Liver (tissue), 9 donors: ENCODE results near the gene DLGAP4. TPM values are rescaled to one million over a fixed set of nuclear protein-coding genes. Genes with fewer than 3 reads are reported as not detected.

ENCODE experiments used
- DNase-seq: peaks from one replicate; pipeline ENCODE4 v3.0.0-alpha.2; 2017; ENCODE audit warnings: low spot score
- H3K27ac ChIP-seq, 2 donors: one replicate each; pipeline ENCODE4 v1.7.0; 2013; ENCODE audit warnings: inconsistent platforms in 2 of 2, low read length in 2 of 2, control low read depth in 1 of 2, low read depth in 1 of 2, mild to moderate bottlenecking in 1 of 2
- H3K27me3 ChIP-seq, 4 donors: one replicate each; pipeline versions ENCODE4 v1.6.1 to v1.7.0; 2013; ENCODE audit warnings: low read length in 3 of 4, inconsistent platforms in 1 of 4, mild to moderate bottlenecking in 1 of 4, moderate library complexity in 1 of 4; ENCODE audit not compliant: control insufficient read depth in 4 of 4, insufficient read depth in 4 of 4
- H3K36me3 ChIP-seq, 4 donors: one replicate each; pipeline versions ENCODE4 v1.6.1 to v1.7.0; 2013; ENCODE audit warnings: low read length in 3 of 4, mild to moderate bottlenecking in 3 of 4, low read depth in 1 of 4, moderate library complexity in 1 of 4; ENCODE audit not compliant: control insufficient read depth in 4 of 4, insufficient read depth in 3 of 4
- H3K4me1 ChIP-seq, 4 donors: one replicate each; pipeline versions ENCODE4 v1.6.1 to v1.7.0; 2013; ENCODE audit warnings: low read length in 3 of 4, mild to moderate bottlenecking in 3 of 4, moderate library complexity in 1 of 4; ENCODE audit not compliant: control insufficient read depth in 4 of 4, insufficient read depth in 4 of 4
- H3K4me3 ChIP-seq, 3 donors: one replicate each; pipeline versions ENCODE4 v1.6.1 to v1.7.0; 2013; ENCODE audit warnings: low read length in 3 of 3, control low read depth in 1 of 3, low read depth in 1 of 3, mild to moderate bottlenecking in 1 of 3
- H3K9ac ChIP-seq, 2 donors: one replicate each; pipeline ENCODE4 v1.7.0; 2013; ENCODE audit warnings: low read length in 2 of 2, mild to moderate bottlenecking in 2 of 2, moderate library complexity in 2 of 2, control low read depth in 1 of 2, low read depth in 1 of 2
- H3K9me3 ChIP-seq, 4 donors: one replicate each; pipeline versions ENCODE4 v1.6.1 to v1.7.0; 2013; ENCODE audit warnings: low read length in 3 of 4; ENCODE audit not compliant: control insufficient read depth in 4 of 4
- EGR1 ChIP-seq, 2 donors: IDR thresholded peaks; 2 replicates each; pipeline ENCODE4 v1.6.1; 2016 to 2018; ENCODE audit warnings: antibody characterized with exemption in 2 of 2, low read depth in 2 of 2
- FOXA1 ChIP-seq: IDR thresholded peaks from 2 replicates; pipeline ENCODE4 v1.6.1; 2016; ENCODE audit warnings: antibody characterized with exemption
- FOXA2 ChIP-seq: IDR thresholded peaks from 2 replicates; pipeline ENCODE4 v1.6.1; 2016; ENCODE audit warnings: antibody characterized with exemption
- GABPA ChIP-seq, 2 donors: IDR thresholded peaks in 1 of 2; conservative IDR thresholded peaks in 1 of 2; 2 replicates each; pipeline ENCODE4 v1.6.1; 2016; ENCODE audit warnings: antibody characterized with exemption in 2 of 2, mild to moderate bottlenecking in 1 of 2, moderate library complexity in 1 of 2
- HNF4A ChIP-seq, 2 donors: conservative IDR thresholded peaks; 2 replicates each; pipeline ENCODE4 v1.6.1; 2016; ENCODE audit warnings: antibody characterized with exemption in 2 of 2, mild to moderate bottlenecking in 2 of 2
- HNF4G ChIP-seq: IDR thresholded peaks from 2 replicates; pipeline ENCODE4 v1.6.1; 2016; ENCODE audit warnings: antibody characterized with exemption
- JUND ChIP-seq, 2 donors: IDR thresholded peaks; 2 replicates each; pipeline ENCODE4 v1.6.1; 2016; ENCODE audit warnings: antibody characterized with exemption in 2 of 2
- NR2F2 ChIP-seq: IDR thresholded peaks from 2 replicates; pipeline ENCODE4 v1.6.1; 2016; ENCODE audit warnings: antibody characterized with exemption
- RAD21 ChIP-seq, 2 donors: IDR thresholded peaks; 2 replicates each; pipeline ENCODE4 v1.6.1; 2016; ENCODE audit warnings: antibody characterized with exemption in 2 of 2, mild to moderate bottlenecking in 2 of 2
- RXRA ChIP-seq, 2 donors: IDR thresholded peaks; 2 replicates each; pipeline ENCODE4 v1.6.1; 2017 to 2018; ENCODE audit warnings: antibody characterized with exemption in 2 of 2, mild to moderate bottlenecking in 1 of 2
- SP1 ChIP-seq: IDR thresholded peaks from 2 replicates; pipeline ENCODE4 v1.6.1; 2018; ENCODE audit warnings: antibody characterized with exemption, mild to moderate bottlenecking
- TAF1 ChIP-seq: conservative IDR thresholded peaks from 2 replicates; pipeline ENCODE4 v1.6.1; 2016; ENCODE audit warnings: antibody characterized with exemption, mild to moderate bottlenecking
- YY1 ChIP-seq: IDR thresholded peaks from 2 replicates; pipeline ENCODE4 v1.6.1; 2016; ENCODE audit warnings: antibody characterized with exemption, mild to moderate bottlenecking
- whole genome bisulfite sequencing: extraction: QIAGEN DNeasy Blood & Tissue Kit; methylation state at CpG from one replicate; pipeline ENCODE4 v1.1.7; 2013; 5-methylcytosine and 5-hydroxymethylcytosine counted together
- polyA plus RNA-seq, 2 donors: library from polyadenylated mRNA; stranded (reverse) in 1 of 2; unstranded in 1 of 2; fragments of 200-250 nt in 1 of 2; fragments of >200 nt in 1 of 2; fragmentation: Nextera tagmentation in 1 of 2; extraction: Ambion mirVana in 1 of 2; gene quantifications; one replicate each; pipeline versions ENCODE4 v1.2.1 to v1.2.3, GENCODE V29; 2013 to 2015
- total RNA-seq, 2 donors: library from RNA; depleted of rRNA; stranded (reverse); fragments of >200 nt; gene quantifications; one replicate each; pipeline ENCODE4 v1.2.3, GENCODE V29; 2014
- TF ChIP-seq, protein P1 (sequence below): fragments of 150-350 bp; IDR thresholded peaks from 2 replicates; pipeline ENCODE4 v1.5.1; 2017; ENCODE audit warnings: improper control_type of control experiment, low read depth, low read length; ENCODE audit not compliant: missing input control
- TF ChIP-seq, protein P2 (sequence below): IDR thresholded peaks from 2 replicates; pipeline ENCODE4 v1.6.1; 2016; ENCODE audit warnings: antibody characterized with exemption
- TF ChIP-seq, protein P3 (sequence below): IDR thresholded peaks from 2 replicates; pipeline ENCODE4 v1.6.1; 2016; ENCODE audit warnings: antibody characterized with exemption
- TF ChIP-seq, protein P4 (sequence below): IDR thresholded peaks from 2 replicates; pipeline ENCODE4 v1.6.1; 2016; ENCODE audit warnings: antibody characterized with exemption, mild to moderate bottlenecking
- TF ChIP-seq, protein P5 (sequence below): IDR thresholded peaks from 2 replicates; pipeline ENCODE4 v1.6.1; 2016; ENCODE audit warnings: antibody characterized with exemption
- donor health status: healthy.
- donor health status: healthy.
- donor health status: healthy.
- donor health status: healthy.
- donor health status: healthy.

DLGAP4 gene
- total and polyA plus RNA-seq, 4 donors: 2.9 to 18.7 (median 11.2) TPM

DNA sequence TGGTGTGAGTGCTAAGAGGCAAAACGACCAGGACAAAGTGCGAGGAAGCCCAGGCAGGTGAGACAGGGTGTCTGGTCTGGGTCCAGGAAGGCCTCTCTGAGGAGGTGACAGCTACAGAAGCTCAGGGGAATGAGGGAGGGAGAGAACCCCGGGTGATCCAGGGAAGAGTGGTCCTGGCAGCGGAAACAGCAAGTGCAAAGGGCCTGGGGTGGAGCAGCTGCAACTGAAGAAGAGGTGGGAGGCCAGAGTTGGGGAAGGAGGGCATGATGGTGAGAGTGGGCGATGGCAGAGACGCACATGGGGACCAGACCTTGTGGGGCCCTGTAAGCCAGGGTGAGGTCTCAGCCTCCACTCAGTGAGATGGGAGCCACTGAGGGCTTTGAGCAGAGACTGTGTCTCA is 45.8 kb downstream of the DLGAP4 start:
- Histone ChIP-seq H3K27ac (no peak overlapping the region), H3K4me1 (no peaks in the 10 kb centered on the region), H3K36me3 (no peaks in the 10 kb centered on the region), H3K9ac (no peak overlapping the region), H3K4me3 (no peak overlapping the region), H3K27me3 (no peaks in the 10 kb centered on the region), H3K9me3 (no peaks in the 10 kb centered on the region)
- 83% methylated on average over 6 of the region's 6 CpGs for WGBS
- TF ChIP-seq YY1: no peak
- TF ChIP-seq, protein P1, sequence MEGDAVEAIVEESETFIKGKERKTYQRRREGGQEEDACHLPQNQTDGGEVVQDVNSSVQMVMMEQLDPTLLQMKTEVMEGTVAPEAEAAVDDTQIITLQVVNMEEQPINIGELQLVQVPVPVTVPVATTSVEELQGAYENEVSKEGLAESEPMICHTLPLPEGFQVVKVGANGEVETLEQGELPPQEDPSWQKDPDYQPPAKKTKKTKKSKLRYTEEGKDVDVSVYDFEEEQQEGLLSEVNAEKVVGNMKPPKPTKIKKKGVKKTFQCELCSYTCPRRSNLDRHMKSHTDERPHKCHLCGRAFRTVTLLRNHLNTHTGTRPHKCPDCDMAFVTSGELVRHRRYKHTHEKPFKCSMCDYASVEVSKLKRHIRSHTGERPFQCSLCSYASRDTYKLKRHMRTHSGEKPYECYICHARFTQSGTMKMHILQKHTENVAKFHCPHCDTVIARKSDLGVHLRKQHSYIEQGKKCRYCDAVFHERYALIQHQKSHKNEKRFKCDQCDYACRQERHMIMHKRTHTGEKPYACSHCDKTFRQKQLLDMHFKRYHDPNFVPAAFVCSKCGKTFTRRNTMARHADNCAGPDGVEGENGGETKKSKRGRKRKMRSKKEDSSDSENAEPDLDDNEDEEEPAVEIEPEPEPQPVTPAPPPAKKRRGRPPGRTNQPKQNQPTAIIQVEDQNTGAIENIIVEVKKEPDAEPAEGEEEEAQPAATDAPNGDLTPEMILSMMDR: no peak
- TF ChIP-seq, protein P2, sequence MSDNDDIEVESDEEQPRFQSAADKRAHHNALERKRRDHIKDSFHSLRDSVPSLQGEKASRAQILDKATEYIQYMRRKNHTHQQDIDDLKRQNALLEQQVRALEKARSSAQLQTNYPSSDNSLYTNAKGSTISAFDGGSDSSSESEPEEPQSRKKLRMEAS: no peak
- no peak for TF ChIP-seq HNF4A (conservative IDR thresholded peaks at IDR 0.05)
- no peak for TF ChIP-seq RAD21 (IDR thresholded peaks at IDR 0.05)
- no peak for TF ChIP-seq SP1
- TF ChIP-seq EGR1 (IDR thresholded peaks at IDR 0.05; ENCODE audit: low read depth in 2 of 2): no peak
- TF ChIP-seq JUND (IDR thresholded peaks at IDR 0.05): no peak
- TF ChIP-seq NR2F2: no peak
- TF ChIP-seq TAF1: no peak
- TF ChIP-seq FOXA2: no peak
- TF ChIP-seq HNF4G: no peak
- TF ChIP-seq GABPA (IDR thresholded peaks at IDR 0.05 in 1 of 2, conservative IDR thresholded peaks at IDR 0.05 in 1 of 2): no peak
- TF ChIP-seq, protein P3, sequence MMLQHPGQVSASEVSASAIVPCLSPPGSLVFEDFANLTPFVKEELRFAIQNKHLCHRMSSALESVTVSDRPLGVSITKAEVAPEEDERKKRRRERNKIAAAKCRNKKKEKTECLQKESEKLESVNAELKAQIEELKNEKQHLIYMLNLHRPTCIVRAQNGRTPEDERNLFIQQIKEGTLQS: no peak
- TF ChIP-seq, protein P4, sequence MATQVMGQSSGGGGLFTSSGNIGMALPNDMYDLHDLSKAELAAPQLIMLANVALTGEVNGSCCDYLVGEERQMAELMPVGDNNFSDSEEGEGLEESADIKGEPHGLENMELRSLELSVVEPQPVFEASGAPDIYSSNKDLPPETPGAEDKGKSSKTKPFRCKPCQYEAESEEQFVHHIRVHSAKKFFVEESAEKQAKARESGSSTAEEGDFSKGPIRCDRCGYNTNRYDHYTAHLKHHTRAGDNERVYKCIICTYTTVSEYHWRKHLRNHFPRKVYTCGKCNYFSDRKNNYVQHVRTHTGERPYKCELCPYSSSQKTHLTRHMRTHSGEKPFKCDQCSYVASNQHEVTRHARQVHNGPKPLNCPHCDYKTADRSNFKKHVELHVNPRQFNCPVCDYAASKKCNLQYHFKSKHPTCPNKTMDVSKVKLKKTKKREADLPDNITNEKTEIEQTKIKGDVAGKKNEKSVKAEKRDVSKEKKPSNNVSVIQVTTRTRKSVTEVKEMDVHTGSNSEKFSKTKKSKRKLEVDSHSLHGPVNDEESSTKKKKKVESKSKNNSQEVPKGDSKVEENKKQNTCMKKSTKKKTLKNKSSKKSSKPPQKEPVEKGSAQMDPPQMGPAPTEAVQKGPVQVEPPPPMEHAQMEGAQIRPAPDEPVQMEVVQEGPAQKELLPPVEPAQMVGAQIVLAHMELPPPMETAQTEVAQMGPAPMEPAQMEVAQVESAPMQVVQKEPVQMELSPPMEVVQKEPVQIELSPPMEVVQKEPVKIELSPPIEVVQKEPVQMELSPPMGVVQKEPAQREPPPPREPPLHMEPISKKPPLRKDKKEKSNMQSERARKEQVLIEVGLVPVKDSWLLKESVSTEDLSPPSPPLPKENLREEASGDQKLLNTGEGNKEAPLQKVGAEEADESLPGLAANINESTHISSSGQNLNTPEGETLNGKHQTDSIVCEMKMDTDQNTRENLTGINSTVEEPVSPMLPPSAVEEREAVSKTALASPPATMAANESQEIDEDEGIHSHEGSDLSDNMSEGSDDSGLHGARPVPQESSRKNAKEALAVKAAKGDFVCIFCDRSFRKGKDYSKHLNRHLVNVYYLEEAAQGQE: no peak
- no peak for TF ChIP-seq RXRA (IDR thresholded peaks at IDR 0.05)
- DNase-seq: no peak

DNA sequence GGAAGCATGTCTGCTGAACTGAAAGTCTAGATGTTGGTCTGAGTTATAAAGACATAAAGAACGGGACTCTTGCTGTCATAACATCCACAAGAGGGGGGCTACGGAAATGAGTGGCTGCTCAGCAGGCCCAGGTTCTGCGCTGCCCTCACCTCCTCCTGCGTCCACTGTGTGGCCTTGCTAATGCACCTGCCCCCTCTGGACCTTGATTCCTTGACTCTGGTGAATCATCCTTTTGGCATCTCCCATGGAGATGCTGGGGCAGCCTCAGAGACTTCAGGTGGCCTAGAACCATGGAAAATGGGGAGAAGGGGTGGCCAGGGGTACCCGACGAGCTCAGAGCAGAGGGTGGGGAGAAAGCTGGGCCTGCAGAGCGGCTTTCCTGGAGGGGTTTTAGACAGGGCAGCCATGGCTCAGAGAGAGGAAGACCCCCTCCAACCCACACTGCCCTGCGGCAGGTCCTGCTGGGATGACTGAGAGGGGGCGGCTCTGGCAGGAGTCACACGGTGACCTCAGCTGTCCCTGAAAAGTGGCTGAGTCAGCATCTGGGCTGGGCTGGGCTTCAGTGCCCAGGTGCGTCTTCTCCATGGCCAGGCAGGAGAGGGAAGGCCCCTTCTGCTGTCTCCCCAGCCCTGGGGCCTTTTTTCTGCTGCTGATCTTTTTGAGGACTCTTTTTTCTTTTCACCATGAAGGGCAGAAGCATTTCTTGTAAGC is 46.9 kb downstream of the DLGAP4 start:
- WGBS: 75% methylated on average over 11 of the region's 11 CpGs
- no peaks in the 10 kb centered on the region for H3K9me3 ChIP-seq
- H3K27me3 ChIP-seq: peaks cover 0 to under 1% (median 0%) of the 10 kb centered on the region in 4 donors
- H3K36me3 ChIP-seq: no peaks in the 10 kb centered on the region
- H3K4me1 ChIP-seq: no peaks in the 10 kb centered on the region
- no peak overlapping the region for H3K4me3 ChIP-seq
- no peak overlapping the region for H3K27ac ChIP-seq
- DNase-seq: no peak
- no peak overlapping the region for H3K9ac ChIP-seq
- TF ChIP-seq HNF4A (conservative IDR thresholded peaks at IDR 0.05) (no peak), SP1 (no peak), NR2F2 (no peak), RAD21 (IDR thresholded peaks at IDR 0.05) (no peak), HNF4G (no peak), FOXA1 (no peak), YY1 (no peak), FOXA2 (no peak), JUND (IDR thresholded peaks at IDR 0.05) (no peak)
- TF ChIP-seq, protein P5, sequence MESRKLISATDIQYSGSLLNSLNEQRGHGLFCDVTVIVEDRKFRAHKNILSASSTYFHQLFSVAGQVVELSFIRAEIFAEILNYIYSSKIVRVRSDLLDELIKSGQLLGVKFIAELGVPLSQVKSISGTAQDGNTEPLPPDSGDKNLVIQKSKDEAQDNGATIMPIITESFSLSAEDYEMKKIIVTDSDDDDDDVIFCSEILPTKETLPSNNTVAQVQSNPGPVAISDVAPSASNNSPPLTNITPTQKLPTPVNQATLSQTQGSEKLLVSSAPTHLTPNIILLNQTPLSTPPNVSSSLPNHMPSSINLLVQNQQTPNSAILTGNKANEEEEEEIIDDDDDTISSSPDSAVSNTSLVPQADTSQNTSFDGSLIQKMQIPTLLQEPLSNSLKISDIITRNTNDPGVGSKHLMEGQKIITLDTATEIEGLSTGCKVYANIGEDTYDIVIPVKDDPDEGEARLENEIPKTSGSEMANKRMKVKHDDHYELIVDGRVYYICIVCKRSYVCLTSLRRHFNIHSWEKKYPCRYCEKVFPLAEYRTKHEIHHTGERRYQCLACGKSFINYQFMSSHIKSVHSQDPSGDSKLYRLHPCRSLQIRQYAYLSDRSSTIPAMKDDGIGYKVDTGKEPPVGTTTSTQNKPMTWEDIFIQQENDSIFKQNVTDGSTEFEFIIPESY: no peak
- TF ChIP-seq, protein P1: no peak
